ENCODE data around the gene CMTM3. TPM values are rescaled to one million over a fixed set of nuclear protein-coding genes. Genes with fewer than 3 reads are reported as not detected.
"Not testable (repeated sequence)": the region's sequence is repeated elsewhere in the genome, so short reads cannot be mapped to it uniquely, and the experiment has no call there.

CMTM3 gene, protein sequence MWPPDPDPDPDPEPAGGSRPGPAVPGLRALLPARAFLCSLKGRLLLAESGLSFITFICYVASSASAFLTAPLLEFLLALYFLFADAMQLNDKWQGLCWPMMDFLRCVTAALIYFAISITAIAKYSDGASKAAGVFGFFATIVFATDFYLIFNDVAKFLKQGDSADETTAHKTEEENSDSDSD
- polyA plus RNA-seq (2013, experiment 1 of 2; ENCODE audit: insufficient read length) = 49.4 TPM
- 49.1 TPM for polyA plus RNA-seq (2013, experiment 2 of 2; ENCODE audit: insufficient read length)

DNA sequence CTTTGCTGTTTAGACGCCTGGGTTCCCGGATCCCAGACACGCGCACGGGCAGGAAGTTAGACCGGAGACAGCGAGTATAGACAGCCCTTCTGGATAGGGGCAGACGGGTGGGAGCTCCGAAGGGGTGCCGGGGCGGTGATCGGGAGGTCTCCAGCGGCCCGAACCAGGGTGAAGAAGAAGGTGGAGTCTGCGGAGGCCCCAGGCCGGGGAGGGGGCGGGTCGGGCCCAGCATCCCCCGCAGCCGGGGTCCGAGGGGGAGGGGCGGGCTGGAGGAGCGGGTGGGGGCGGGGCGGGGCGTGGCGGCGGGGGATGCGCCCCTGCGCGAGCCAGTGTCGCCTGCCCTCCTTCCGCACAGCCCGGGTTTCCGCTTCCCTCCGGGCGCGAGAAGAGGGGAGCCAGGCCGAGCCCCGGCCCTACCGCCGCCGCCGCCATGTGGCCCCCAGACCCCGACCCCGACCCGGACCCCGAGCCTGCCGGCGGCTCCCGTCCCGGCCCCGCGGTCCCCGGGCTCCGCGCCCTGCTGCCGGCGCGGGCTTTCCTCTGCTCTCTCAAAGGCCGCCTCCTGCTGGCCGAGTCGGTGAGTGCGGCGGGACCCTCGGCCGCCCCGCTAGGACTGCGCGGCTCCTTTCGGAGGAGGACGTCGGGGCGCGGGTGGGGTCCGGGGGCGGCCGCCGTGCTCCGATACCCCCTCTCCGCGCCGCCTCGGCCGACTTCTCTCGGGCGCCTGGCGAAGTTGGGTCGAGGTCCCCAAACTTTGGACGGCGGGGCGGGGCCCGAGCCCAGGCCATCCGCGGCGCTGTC, at the start of gene CMTM3:
TSS of gene CMTM3 (plus strand) at position 329 of the 801 bp plus-strand sequence. CDS start at position 431, 102 bp downstream.
- peak; percentile 61 for DNase-seq

DNA sequence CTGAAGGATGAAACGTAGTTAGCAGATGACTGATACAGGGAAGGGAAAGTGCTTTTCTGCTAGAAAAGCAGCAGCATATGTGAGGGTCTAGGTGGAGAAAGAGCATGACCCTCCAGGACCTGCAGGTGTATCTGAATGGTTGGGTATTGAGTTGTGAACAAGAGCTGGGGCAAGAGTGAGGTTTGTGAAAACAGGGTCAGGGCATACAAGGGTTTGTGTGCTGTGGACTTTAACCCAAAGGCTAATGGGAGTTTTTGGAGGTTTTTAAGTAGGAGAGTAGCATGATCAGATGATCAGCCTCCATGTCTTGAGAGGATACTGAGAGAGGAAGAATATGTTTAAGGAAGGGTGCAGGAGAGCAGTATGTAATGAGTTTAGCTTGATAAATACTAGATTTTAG, 44.4 kb upstream of the CMTM3 start:
- no peak for DNase-seq

DNA sequence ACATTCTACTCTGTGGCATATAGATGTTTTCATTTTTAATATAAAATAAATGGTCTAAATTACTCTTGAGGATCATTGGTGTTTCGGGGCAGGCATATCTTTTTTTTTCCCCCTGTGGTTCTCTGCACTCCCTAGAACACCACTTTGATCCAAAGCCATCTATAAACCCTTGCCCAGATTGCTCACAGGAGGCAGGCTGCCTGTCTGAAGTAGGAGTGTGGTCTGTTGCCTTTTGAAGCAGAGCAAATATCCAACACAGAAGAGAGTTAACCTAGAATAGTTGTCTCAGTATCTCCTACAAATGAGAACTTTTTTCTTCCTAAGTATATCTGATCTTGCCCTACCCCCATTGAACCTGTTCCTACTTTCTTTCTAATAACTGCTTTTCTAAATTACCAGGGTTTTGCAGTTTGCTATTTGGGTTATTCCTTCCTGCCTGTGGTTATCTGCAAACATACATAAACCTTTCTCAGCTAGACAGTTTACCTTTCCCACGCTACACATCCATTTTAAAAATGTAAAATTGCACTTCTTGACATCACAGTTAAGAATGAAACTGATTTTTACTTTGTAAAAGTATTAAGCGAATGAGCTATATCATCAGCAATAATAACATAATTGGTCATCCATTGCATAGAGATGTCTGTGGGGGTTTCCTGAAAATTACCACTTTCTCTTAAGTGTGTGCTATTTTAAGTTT, 43.0 kb upstream of the CMTM3 start:
- no peak for DNase-seq

DNA sequence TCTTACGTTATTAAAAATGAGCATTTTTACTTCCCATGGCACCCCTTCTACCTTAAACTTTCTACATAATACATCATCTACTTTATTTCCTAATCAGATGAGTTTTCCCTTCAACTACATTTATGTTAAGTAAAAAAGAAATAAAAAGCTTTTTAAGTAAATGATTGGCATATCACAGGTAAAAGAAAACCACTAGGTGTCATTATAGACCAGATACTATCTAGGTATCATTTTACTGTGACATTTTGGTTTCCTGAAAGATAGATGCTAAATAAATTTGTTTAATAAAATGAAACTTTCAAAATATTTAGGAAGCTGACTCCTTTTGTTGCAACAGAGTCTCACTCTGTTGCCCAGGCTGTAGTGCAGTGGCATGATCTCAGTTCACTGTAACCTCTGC, 42.1 kb upstream of the CMTM3 start:
- DNase-seq = no peak

DNA sequence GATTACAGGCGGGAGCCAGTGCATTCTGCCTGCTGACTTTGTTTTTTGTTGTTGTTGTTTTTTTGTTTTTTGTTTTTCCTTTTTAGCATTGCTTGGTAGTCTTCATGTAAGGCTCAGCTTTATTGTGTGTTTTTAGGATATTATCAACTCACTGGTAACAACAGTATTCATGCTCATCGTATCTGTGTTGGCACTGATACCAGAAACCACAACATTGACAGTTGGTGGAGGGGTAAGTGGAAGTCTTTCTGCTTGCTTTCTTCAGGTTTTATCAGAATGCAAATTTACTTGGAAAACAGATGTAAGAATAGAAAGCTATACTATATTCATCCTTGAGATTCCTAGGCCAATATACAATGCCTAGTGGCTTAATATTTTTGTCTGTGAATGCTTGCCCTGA, 41.5 kb upstream of the CMTM3 start:
- no peak for DNase-seq

DNA sequence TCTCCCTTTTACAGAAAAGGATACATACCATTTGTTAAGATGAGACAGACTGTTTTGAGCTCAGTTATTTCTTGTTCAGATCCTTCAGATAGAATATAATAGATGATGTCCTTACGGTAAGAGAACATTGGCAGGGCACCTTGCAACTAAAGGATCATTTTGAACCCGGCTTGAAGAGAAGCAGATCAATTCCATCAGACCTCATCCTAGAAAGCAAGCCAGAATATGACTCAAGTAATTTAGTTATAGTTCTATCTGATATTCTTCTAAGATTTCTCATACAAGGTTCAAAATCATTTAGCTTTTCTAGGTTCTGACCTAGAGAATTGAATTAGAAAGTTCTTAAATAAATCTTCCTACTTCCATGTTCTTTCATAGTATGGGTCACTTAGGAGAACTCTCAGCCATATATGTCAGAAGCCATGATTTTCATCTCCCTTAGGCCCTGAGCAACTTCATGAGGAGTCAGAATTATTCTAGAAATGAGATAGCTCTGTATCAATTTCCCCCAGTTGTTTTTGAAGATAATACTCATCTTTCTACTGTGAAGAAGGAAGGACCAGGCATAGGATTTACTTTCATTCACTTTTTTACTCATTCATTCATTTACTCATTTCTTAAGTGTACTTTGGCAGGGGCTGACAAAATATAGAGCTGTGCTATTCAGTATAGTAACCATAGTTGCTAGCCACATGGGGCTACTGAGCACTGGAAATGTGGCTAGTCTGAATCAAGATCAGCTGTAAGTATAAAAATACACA, 40.8 kb upstream of the CMTM3 start:
- DNase-seq = no peak

DNA sequence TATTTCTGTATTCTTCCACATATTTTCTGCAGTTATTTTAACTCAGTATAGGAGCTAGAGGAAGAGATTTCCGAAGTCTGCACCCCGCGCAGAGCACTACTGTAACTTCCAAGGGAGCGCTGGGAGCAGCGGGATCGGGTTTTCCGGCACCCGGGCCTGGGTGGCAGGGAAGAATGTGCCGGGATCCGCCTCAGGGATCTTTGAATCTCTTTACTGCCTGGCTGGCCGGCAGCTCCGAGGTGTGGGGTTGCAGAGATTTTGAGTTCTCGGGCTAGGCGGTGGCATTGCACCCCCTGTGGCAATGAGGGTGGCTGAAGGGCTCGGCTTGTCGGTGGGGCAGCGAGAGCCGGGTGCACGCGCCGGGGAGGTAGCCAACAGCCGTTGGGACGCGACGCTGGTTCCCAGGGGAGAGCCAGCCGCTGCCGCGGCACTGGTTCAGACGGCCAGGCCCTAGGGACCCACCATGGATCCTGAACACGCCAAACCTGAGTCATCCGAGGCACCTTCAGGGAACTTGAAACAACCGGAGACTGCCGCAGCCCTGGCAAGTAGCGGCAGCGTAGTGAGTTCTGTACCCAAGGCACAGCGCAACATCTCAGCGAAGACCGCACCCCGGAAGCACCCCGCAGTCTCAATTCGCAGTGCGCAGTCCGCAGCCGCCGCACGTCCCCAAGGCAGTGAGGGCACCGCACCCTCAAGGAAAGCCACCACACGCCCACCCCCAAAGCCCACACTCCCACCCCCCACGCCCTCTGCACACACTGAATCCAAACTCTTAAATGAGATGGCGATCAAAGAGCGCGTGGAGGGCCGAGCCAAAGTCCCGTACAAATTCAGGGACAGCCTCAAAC, 38.2 kb upstream of the CMTM3 start, which contains the start of gene CMTM1:
TSS of gene CMTM1 (plus strand) at position 389 of the 851 bp plus-strand sequence. CDS start at position 464, 75 bp downstream.
- DNase-seq = no peak

DNA sequence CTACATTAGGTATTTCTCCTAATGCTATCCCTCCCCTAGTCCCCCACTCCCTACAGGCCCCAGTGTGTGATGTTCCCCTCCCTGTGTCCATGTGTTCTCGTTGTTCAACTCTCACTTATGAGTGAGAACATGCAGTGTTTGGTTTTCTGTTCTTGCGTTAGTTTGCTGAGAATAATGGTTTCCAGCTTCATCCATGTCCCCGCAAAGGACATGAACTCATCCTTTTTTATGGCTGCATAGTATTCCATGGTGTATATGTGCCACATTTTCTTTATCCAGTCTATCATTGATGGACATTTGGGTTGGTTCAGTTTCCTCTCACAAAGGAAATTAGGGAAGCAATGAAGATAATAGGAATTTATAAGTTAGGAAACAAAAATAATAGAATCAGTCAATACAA, 37.2 kb upstream of the CMTM3 start:
- not testable (repeated sequence) for DNase-seq

DNA sequence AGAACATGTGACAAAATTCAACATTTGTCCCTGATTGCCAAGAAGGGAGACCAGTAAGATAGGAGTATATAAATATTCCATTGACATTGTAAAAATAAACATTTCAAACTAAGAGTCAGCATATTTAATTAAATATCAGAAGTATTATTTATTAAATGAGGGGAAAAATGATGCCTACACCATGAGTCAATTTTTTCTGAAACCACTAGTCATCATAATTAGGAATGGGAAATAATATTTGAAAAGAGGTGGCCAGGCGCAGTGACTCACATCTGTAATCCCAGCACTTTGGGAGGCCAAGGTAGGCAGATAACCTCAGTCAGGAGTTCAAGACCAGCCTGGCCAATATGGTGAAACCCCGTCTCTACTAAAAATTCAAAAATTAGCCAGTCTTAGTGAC, 36.1 kb upstream of the CMTM3 start:
- DNase-seq = no peak

DNA sequence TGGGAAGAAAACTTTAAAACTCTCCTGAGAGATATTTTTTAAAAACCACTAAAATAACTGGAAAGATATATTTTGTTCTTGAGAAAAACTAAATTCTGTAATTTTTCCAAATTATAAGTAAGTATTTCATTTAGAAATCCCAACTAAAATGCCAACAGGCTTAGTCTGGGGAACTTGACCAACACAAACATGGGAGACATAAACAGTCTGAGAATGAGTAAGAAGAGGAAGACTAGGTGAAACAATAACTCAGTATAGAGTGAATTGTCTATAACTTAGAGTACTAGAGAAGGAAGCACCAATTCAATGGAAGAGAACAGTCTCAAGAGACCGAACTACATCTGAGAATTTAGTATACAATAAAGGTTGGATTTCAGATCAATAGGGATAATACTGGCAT, 35.4 kb upstream of the CMTM3 start:
- DNase-seq = peak; percentile 43

DNA sequence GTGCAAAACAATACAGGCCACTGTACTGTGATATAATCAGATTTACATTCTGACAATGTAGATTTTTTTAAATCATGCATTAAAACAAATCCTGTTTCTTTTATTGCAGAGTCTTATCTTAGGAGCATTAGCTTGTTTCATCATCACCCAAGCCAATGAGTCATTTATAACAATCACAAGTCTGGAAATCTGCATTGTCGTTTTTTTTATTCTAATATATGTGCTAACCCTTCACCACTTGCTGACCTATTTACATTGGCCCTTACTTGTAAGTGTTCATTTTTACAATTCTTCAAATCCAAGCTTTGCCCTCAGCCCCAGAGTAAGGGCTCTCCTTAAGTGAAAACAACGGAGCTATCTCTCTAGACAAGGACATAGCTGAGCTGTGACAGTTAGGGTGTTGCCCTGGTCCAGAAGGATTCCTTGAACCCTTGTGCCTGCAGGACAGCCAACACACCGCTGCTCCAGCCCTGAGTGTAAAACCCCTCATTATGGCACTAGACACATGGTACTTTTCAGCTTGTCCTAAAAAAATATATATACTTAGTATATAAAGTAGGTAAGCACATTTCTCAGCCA, 34.6 kb upstream of the CMTM3 start:
- peak; percentile 56 for DNase-seq

DNA sequence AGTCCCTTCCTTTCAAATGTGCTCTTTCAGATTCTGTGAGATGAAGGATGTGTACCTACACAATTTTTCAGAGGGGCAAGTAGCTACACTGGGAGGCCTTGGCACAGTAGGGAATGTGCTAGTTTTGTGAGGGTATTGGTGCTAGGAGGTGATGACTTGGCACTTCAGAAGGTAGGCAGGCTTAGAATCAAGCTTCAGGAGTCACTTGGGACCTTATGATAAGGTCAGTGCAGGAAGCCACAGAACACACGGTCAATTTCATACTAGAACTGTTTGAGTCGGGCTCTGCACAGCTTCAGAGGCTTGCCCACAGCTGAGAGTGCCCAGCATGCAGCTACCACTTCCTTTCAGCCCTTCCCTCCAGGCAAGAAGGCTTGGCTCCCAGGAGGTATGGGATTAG, 32.1 kb upstream of the CMTM3 start:
- DNase-seq = no peak

DNA sequence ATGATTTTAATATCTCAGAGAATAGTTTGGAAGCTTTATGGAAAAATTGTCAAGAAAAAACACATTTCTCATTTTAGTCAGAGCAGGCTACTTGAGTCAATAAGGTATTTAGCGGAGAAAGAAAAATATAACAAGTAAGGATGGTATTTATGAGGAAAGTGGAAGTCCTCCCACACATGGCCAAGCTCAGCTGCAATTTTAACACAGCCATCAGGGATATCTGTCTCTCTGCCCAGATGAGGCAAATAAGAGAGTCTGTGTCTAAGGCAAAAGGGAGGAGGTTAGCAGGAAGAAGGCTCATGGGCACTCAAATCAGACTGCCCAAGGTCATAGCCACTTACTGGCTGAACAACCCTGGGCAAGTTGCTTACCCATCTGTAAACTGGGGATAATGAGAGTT, 30.4 kb upstream of the CMTM3 start:
- no peak for DNase-seq

DNA sequence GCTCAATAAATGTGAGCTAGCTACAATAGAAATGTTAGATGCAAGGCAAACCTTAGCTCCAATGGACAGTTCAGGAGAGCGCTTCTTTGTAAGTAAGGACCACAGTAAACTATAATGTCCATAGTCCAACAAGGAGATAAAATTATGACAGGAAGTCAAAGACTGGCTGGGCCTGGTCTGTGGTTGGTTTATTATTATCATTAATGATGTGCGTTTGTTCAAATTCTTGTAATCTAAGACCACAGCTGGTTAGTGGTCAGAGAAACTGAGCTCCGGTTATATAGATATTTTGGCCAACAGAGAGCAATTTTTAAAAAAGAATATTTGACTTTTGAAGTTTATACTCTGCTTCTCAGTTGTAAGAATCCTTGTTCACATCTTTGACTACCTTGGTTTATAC, 30.0 kb upstream of the CMTM3 start:
- no peak for DNase-seq

DNA sequence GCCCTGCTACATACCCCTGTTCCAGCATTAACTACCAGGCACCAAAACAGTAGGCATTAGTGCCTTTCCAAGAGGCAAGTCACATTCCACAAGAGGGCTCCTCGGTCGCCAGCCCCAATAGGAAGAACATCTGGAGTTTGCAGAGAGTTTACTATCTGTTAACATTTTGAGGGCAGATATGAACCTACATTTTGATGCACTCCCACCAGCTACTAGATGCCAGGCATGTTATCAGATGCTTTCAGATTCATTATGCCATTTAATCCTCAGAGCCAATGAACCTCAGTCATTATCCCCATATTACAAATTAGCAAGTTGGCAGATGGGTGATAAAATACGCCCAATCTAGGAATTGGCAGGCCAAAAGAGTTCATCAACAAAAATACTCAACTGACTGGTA, 29.4 kb upstream of the CMTM3 start:
- no peak for DNase-seq

DNA sequence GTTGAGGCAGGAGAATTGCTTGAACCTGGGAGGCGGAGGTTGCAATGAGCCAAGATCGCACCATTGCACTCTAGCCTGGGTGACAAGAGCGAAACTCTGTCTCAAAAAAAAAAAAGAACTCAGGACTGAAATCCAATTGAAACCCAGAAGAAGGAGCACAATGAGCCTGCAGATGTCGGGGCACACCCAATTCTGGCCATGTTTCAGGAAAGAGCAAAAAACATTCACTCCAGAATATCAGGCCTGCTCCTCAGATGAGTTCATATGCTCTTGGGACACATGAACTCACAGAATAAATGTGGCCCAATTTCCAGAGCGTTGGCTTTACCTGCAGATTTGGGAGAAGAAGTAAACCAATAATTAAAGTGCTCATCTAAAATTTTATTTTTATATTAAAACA, 28.2 kb upstream of the CMTM3 start:
- DNase-seq = no peak

DNA sequence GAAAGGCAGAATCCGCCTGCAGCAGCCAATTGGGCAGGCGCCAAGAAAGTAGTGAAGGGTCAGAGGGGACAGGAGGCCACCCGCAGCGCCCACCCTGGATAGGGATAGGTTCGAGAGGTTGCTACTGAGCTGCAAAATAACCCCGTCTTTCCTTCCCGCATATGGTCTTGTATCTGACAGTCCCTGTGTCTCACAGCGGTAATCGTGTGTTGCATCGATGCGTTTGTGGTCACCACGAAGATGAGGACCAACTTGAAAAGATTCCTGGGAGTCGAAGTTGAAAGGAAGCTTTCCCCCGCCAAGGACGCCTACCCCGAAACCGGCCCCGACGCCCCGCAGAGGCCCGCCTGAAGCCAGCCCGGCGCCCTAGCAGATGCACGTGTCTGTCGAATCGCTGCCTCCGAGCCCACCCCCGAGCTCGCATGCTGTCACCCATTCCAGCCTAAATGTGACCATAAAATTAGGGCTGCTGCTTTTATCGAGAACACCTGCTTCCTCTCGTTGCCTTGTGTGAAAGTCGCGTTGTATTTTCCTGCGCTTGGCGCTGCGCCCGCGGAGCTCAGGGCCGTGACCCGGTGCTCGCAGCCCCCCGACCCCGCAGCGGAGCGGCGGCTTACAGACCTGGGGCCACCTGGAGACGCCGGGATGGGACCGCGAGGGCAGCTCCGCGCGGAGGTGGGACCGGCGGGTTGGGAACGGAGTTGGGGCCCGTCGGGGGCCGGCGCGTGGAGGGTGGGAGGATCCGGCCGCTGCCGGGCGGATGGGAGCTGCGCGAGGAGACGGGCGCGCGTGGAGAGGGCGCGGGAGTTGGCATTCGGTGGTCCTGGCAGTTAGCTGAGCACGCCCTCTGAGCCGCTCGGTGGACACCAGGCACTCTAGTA, 25.6 kb upstream of the CMTM3 start, which contains the start of gene CMTM2:
TSS of gene CMTM2 (plus strand) at position 813 of the 881 bp plus-strand sequence. CDS start 145 bp downstream, outside the sequence.
- DNase-seq = no peak

DNA sequence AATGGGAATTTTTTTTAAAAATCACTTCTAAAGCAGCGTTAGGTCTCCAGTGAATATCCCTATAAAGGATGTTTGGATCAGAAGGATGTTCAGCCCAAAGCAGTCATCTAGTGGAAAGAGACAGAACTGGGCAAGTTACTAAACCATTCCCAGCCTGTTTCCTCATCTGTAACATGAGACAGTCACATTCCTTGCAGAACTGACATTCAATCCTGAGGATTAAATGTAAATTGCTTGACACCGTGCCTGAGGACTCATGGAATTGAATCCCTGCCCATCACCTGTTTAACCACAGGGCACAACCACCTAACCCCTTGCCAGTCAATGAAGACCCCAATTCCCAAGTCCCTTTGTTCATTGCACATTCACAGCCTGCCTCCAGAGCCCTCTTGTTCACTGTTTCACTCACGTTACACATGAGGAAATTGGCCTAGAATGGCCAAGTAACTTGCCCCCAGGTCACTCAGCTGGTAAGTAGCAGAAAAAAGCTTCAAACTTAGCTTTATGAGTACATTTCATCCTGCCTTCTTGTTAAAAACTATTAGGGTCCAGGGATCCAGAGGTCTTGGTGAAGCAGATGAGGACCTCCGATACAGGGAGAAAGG, 23.8 kb upstream of the CMTM3 start:
- peak; percentile 79 for DNase-seq

DNA sequence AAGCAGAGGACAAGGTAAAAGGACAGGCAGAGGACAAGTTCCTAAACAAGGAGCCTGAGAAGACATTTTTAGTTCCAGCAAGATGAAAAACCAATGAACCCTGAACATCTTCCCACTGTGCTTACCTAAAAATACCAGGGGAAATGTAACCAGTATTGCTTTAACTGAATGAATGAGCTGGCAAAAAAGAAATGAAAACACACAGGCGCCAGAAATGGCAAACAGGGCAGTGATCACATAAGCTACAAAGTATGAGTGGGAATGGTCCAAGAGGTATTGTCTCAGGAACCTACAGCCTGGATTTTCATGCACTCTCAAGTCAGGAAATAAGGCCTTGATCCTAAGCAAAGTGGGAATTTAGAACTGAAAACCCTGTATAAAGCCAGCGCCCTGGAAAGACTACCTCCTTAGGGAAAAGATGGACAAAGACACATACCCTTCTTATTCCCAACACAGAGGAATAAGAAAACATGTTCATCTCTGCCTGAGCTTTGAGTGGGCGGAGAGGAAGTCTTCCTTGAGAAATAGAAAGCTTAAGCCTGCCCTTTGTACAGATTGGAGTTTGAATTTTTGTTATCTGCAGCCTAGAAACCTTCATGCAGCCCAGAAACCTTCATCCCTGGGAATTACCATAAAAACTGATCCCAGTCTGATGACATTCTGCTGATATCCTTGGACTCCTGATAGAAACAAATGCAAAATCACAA, 23.1 kb upstream of the CMTM3 start:
- DNase-seq = no peak

Measured in fibroblast of skin of abdomen (primary cell).